Hepatocyte (in vitro differentiated cells): ENCODE measurements around the gene TFB2M. TPM values are rescaled to one million over a fixed set of nuclear protein-coding genes. Genes with fewer than 3 reads are reported as not detected.

Experiments
- DNase-seq: peaks from one replicate; pipeline ENCODE4 v3.0.0-alpha.2; 2016; ENCODE audit warnings: low spot score
- H2AFZ ChIP-seq: fragments of 200-600 bp; sonication (generic); 2 replicates; pipeline ENCODE4 v1.6.0; 2016; ENCODE audit warnings: antibody characterized with exemption, mild to moderate bottlenecking
- H3K27ac ChIP-seq: fragments of 200-600 bp; sonication (generic); 2 replicates; pipeline ENCODE4 v1.5.1; 2016; ENCODE audit warnings: mild to moderate bottlenecking
- H3K27me3 ChIP-seq: fragments of 200-600 bp; sonication (generic); 2 replicates; pipeline ENCODE4 v1.6.1; 2016
- H3K36me3 ChIP-seq: fragments of 200-600 bp; sonication (generic); replicated peaks from 2 replicates; pipeline ENCODE4 v1.5.1; 2016; ENCODE audit warnings: low read depth; ENCODE audit not compliant: insufficient read depth
- H3K4me1 ChIP-seq: fragments of 200-600 bp; sonication (generic); 2 replicates; pipeline ENCODE4 v1.5.1; 2016; ENCODE audit warnings: mild to moderate bottlenecking, moderate library complexity; ENCODE audit not compliant: insufficient read depth
- H3K4me2 ChIP-seq: fragments of 200-600 bp; sonication (generic); 2 replicates; pipeline ENCODE4 v1.6.0; 2016
- H3K4me3 ChIP-seq: fragments of 200-600 bp; sonication (generic); 2 replicates; pipeline ENCODE4 v1.5.1; 2016; ENCODE audit warnings: mild to moderate bottlenecking
- H3K79me2 ChIP-seq: fragments of 200-600 bp; sonication (generic); 2 replicates; pipeline ENCODE4 v1.6.0; 2017; ENCODE audit warnings: mild to moderate bottlenecking
- H3K9me2 ChIP-seq: fragments of 200-600 bp; sonication (generic); replicated peaks from 2 replicates; pipeline ENCODE4 v1.6.0; 2017; ENCODE audit warnings: mild to moderate bottlenecking; ENCODE audit not compliant: insufficient read depth
- H3K9me3 ChIP-seq: fragments of 200-600 bp; sonication (generic); 2 replicates; pipeline ENCODE4 v1.5.1; 2016; ENCODE audit warnings: low read depth, mild to moderate bottlenecking
- H4K20me1 ChIP-seq: fragments of 200-600 bp; sonication (generic); 2 replicates; pipeline ENCODE4 v1.6.0; 2016; ENCODE audit warnings: mild to moderate bottlenecking; ENCODE audit not compliant: insufficient read depth, poor library complexity, severe bottlenecking
- EZH2 ChIP-seq: fragments of 200-600 bp; sonication (generic); IDR thresholded peaks from 2 replicates; pipeline ENCODE4 v1.6.1; 2016; ENCODE audit warnings: antibody characterized with exemption, mild to moderate bottlenecking, borderline replicate concordance
- EZH2phosphoT487 ChIP-seq: fragments of 200-600 bp; sonication (generic); IDR thresholded peaks from one replicate; pipeline ENCODE4 v1.6.1; 2018; ENCODE audit warnings: antibody characterized with exemption, mild to moderate bottlenecking, low read depth, moderate library complexity; ENCODE audit not compliant: unreplicated experiment, severe bottlenecking
- WGBS: methylation state at CpG from one replicate; pipeline ENCODE4 v1.1.6; 2016; ENCODE audit warnings: low lambda C conversion rate; ENCODE audit errors: missing lambda C conversion rate; 5-methylcytosine and 5-hydroxymethylcytosine counted together
- polyA plus RNA-seq: library from polyadenylated mRNA; unstranded; fragments of >200 nt; fragmentation: Nextera tagmentation; extraction: Ambion mirVana; gene quantifications from 2 replicates; pipeline ENCODE4 v1.2.1, GENCODE V29; 2016
- total RNA-seq: library from RNA; depleted of rRNA; stranded (reverse); fragments of >200 nt; gene quantifications from 2 replicates; pipeline ENCODE4 v1.2.3, GENCODE V29; 2014
- TF ChIP-seq, protein P1 (sequence below): fragments of 200-600 bp; sonication (generic); IDR thresholded peaks from 2 replicates; pipeline ENCODE4 v1.5.1; 2016; ENCODE audit warnings: antibody characterized with exemption, mild to moderate bottlenecking; ENCODE audit not compliant: poor library complexity

Gene TFB2M
- total and polyA plus RNA-seq, 2 experiments from 2014 or later, result 14.2 to 16.3 TPM

DNA sequence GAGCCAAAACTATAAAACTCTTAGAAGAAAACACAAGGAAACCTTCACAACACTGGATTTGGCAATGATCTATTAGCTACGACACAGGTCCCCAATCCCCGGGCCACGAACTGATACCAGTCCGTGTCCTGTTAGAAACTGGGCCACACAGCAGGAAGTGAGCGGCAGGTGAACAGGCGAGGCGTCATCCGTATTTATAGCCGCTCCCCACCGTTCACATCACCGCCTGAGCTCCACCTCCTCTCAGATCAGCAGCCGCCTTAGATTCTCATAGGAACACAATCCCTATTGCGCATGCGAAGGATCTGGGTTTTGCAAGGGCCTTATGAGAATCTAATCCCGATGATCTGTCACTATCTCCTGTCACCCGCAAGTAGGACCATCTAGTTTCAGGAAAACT, 11.9 kb downstream of the TFB2M start:
- Histone ChIP-seq H2AFZ (no peak overlapping the region), H3K4me2 (no peak overlapping the region), H3K27ac (no peak overlapping the region), H3K9me2 (no peaks in the 10 kb centered on the region), H3K27me3 (no peaks in the 10 kb centered on the region), H3K4me3 (no peak overlapping the region), H3K9me3 (no peaks in the 10 kb centered on the region), H3K36me3 (no peaks in the 10 kb centered on the region), H4K20me1 (no peaks in the 10 kb centered on the region), H3K79me2 (peaks cover 14% of the 10 kb centered on the region), H3K4me1 (no peaks in the 10 kb centered on the region)
- WGBS, result 97% methylated on average over 16 of the region's 16 CpGs
- no peak for DNase-seq
- TF ChIP-seq EZH2phosphoT487 (no peak), EZH2 (no peak)
- TF ChIP-seq, protein P1, sequence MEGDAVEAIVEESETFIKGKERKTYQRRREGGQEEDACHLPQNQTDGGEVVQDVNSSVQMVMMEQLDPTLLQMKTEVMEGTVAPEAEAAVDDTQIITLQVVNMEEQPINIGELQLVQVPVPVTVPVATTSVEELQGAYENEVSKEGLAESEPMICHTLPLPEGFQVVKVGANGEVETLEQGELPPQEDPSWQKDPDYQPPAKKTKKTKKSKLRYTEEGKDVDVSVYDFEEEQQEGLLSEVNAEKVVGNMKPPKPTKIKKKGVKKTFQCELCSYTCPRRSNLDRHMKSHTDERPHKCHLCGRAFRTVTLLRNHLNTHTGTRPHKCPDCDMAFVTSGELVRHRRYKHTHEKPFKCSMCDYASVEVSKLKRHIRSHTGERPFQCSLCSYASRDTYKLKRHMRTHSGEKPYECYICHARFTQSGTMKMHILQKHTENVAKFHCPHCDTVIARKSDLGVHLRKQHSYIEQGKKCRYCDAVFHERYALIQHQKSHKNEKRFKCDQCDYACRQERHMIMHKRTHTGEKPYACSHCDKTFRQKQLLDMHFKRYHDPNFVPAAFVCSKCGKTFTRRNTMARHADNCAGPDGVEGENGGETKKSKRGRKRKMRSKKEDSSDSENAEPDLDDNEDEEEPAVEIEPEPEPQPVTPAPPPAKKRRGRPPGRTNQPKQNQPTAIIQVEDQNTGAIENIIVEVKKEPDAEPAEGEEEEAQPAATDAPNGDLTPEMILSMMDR, result no peak

DNA sequence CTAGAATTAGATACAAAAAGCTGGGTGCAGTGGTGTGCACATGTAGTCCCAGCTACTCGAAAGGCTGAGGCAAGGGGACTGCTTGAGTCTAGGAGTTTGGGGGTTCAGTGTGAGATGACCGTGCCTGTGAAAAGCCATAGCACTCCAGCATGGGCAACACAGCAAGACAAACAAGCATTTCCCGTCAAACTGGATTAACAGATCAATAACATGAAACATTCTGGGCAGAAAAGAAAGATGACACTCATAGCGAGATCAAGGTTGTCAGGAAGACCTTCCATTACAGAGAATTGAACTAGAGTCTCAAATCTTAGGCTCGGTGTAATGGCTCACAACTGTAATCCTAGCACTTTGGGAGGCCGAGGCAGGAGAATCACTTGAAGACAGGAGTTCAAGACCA, 14.0 kb downstream of the TFB2M start:
- Histone ChIP-seq H3K79me2 (peaks cover 4% of the 10 kb centered on the region), H3K27ac (no peak overlapping the region), H3K4me2 (no peak overlapping the region), H3K9me2 (no peaks in the 10 kb centered on the region), H3K4me3 (no peak overlapping the region), H2AFZ (no peak overlapping the region), H3K36me3 (no peaks in the 10 kb centered on the region), H4K20me1 (no peaks in the 10 kb centered on the region), H3K9me3 (no peaks in the 10 kb centered on the region), H3K27me3 (no peaks in the 10 kb centered on the region), H3K4me1 (no peaks in the 10 kb centered on the region)
- WGBS, result 81% methylated on average over 6 of the region's 6 CpGs
- DNase-seq, result no peak
- no peak for TF ChIP-seq EZH2
- no peak for TF ChIP-seq EZH2phosphoT487
- TF ChIP-seq, protein P1, result no peak

DNA sequence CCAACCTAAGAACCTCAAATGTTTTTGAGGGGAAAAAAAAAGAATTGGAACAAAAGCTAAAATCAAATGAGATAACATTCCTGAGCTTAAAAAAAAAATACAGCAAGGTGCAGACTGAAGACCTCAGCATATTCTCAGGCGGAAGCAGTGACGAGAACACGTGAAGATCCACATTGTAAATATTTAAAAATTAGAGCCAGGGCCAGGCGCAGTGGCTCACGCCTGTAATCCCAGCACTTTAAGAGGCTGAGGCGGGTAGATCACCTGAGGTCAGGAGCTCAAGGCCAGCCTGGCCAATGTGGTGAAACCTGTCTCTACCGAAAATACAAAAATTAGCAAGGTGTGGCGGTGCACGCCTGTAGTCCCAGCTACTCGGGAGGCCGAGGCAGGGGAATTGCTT, 15.7 kb downstream of the TFB2M start:
- DNase-seq, result no peak
- Histone ChIP-seq H3K4me3 (no peak overlapping the region), H3K79me2 (no peaks in the 10 kb centered on the region), H3K36me3 (no peaks in the 10 kb centered on the region), H3K4me2 (no peak overlapping the region), H3K4me1 (no peaks in the 10 kb centered on the region), H4K20me1 (no peaks in the 10 kb centered on the region), H3K9me3 (no peaks in the 10 kb centered on the region), H3K9me2 (no peaks in the 10 kb centered on the region), H3K27me3 (no peaks in the 10 kb centered on the region), H2AFZ (no peak overlapping the region), H3K27ac (no peak overlapping the region)
- WGBS, result 71% methylated on average over 11 of the region's 11 CpGs
- TF ChIP-seq EZH2 (no peak), EZH2phosphoT487 (no peak)
- TF ChIP-seq, protein P1, result no peak

DNA sequence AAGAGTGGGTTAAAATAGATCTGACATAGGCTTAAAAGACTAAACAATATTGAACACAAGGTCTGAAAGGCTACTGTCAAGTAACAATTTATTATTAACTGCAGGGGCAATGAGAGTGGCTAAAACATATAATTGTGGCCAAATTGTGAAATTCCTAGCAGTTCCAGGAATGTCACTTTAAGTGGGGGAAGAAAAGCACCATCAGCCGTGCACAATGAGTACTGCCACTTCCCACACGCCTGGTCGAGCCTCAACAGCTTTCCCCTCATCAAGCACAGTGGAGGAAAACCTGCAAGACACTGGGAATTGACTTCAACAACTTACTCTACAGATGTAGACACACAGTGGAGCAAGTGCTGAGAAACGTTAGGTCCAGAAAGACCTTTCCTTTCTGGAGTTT, 16.4 kb downstream of the TFB2M start:
- Histone ChIP-seq H3K9me3 (no peaks in the 10 kb centered on the region), H3K4me2 (no peak overlapping the region), H2AFZ (no peak overlapping the region), H3K36me3 (no peaks in the 10 kb centered on the region), H3K9me2 (no peaks in the 10 kb centered on the region), H3K79me2 (no peaks in the 10 kb centered on the region), H3K27ac (no peak overlapping the region), H4K20me1 (no peaks in the 10 kb centered on the region), H3K27me3 (no peaks in the 10 kb centered on the region), H3K4me3 (no peak overlapping the region), H3K4me1 (no peaks in the 10 kb centered on the region)
- TF ChIP-seq EZH2, result no peak
- no peak for TF ChIP-seq EZH2phosphoT487
- TF ChIP-seq, protein P1, result no peak
- no peak for DNase-seq
- 92% methylated on average over 4 of the region's 4 CpGs for WGBS
